COLO668 (cell line): ENCODE results near the gene MUC5AC.

Source experiments
- DNase-seq: peaks from one replicate; lab custom pipeline; 2025; ENCODE audit not compliant: unreplicated experiment; lab: John Stamatoyannopoulos, UW

The MUC5AC gene

GRCh38 chr11:1194231-1194976 lies 36.7 kb downstream of the MUC5AC start:
- no peak for DNase-seq

- DNase-seq, result no peak
Measured at GRCh38 chr11:1194977-1195681, 37.4 kb downstream of the MUC5AC start.

- no peak for DNase-seq
Measured at GRCh38 chr11:1195682-1196515, 38.1 kb downstream of the MUC5AC start.

GRCh38 chr11:1196516-1197391 lies 39.0 kb downstream of the MUC5AC start:
- DNase-seq, result no peak

- no peak for DNase-seq
Measured at GRCh38 chr11:1197431-1197885, 39.7 kb downstream of the MUC5AC start.

GRCh38 chr11:1197886-1198560 lies 40.3 kb downstream of the MUC5AC start:
- DNase-seq, result no peak

- DNase-seq, result no peak
Measured at GRCh38 chr11:1198561-1199240, 40.9 kb downstream of the MUC5AC start.

GRCh38 chr11:1199241-1199750 lies 41.5 kb downstream of the MUC5AC start:
- no peak for DNase-seq

- DNase-seq, result no peak
Measured at GRCh38 chr11:1199751-1200610, 42.2 kb downstream of the MUC5AC start.

GRCh38 chr11:1200611-1201191 lies 42.9 kb downstream of the MUC5AC start:
- DNase-seq, result no peak

- no peak for DNase-seq
Measured at GRCh38 chr11:1201395-1202153, 43.8 kb downstream of the MUC5AC start.

- no peak for DNase-seq
Measured at GRCh38 chr11:1202154-1202775, 44.5 kb downstream of the MUC5AC start.

GRCh38 chr11:1202776-1203504 lies 45.2 kb downstream of the MUC5AC start:
- DNase-seq, result peak; percentile 31

- DNase-seq, result no peak
Measured at GRCh38 chr11:1203505-1204271, 45.9 kb downstream of the MUC5AC start.

GRCh38 chr11:1204381-1205101 lies 46.8 kb downstream of the MUC5AC start:
- DNase-seq, result no peak
